Measurements from ENCODE around the gene LHFPL6. TPM values are rescaled to one million over a fixed set of nuclear protein-coding genes. Genes with fewer than 3 reads are reported as not detected.

LHFPL6 gene
- total RNA-seq, 1 donor from 2014 or later = 19.1 TPM

- DNase-seq (ENCODE audit: extremely low read depth, low read depth, low spot score) = no peak
Measured at GRCh38 chr13:39557285-39557955, 45.6 kb downstream of the LHFPL6 start.

GRCh38 chr13:39556866-39557265 lies 46.1 kb downstream of the LHFPL6 start:
- DNase-seq (ENCODE audit: extremely low read depth, low read depth, low spot score) = no peak

GRCh38 chr13:39554371-39554770 lies 48.6 kb downstream of the LHFPL6 start:
- DNase-seq (ENCODE audit: extremely low read depth, low read depth, low spot score) = no peak

GRCh38 chr13:39552246-39552645 lies 50.7 kb downstream of the LHFPL6 start:
- DNase-seq (ENCODE audit: extremely low read depth, low read depth, low spot score) = no peak

- DNase-seq (ENCODE audit: extremely low read depth, low read depth, low spot score) = no peak
Measured at GRCh38 chr13:39550931-39551330, 52.1 kb downstream of the LHFPL6 start.

GRCh38 chr13:39547108-39547507 lies 55.9 kb downstream of the LHFPL6 start:
- no peak for DNase-seq (ENCODE audit: extremely low read depth, low read depth, low spot score)

GRCh38 chr13:39542361-39542760 lies 60.6 kb downstream of the LHFPL6 start:
- no peak for DNase-seq (ENCODE audit: extremely low read depth, low read depth, low spot score)

GRCh38 chr13:39540929-39541605 lies 61.9 kb downstream of the LHFPL6 start:
- DNase-seq (ENCODE audit: extremely low read depth, low read depth, low spot score) = no peak

- no peak for DNase-seq (ENCODE audit: extremely low read depth, low read depth, low spot score)
Measured at GRCh38 chr13:39538816-39539790, 63.9 kb downstream of the LHFPL6 start.

GRCh38 chr13:39536906-39537305 lies 66.1 kb downstream of the LHFPL6 start:
- no peak for DNase-seq (ENCODE audit: extremely low read depth, low read depth, low spot score)

GRCh38 chr13:39536274-39536673 lies 66.7 kb downstream of the LHFPL6 start:
- no peak for DNase-seq (ENCODE audit: extremely low read depth, low read depth, low spot score)

GRCh38 chr13:39533651-39534150 lies 69.3 kb downstream of the LHFPL6 start:
- no peak for DNase-seq (ENCODE audit: extremely low read depth, low read depth, low spot score)

- no peak for DNase-seq (ENCODE audit: extremely low read depth, low read depth, low spot score)
Measured at GRCh38 chr13:39531646-39532045, 71.3 kb downstream of the LHFPL6 start.

GRCh38 chr13:39530916-39531315 lies 72.1 kb downstream of the LHFPL6 start:
- no peak for DNase-seq (ENCODE audit: extremely low read depth, low read depth, low spot score)

GRCh38 chr13:39528661-39528980 lies 74.4 kb downstream of the LHFPL6 start:
- no peak for DNase-seq (ENCODE audit: extremely low read depth, low read depth, low spot score)

- DNase-seq (ENCODE audit: extremely low read depth, low read depth, low spot score) = peak; percentile 56
Measured at GRCh38 chr13:39527961-39528660, 74.9 kb downstream of the LHFPL6 start.

GRCh38 chr13:39527301-39527700 lies 75.7 kb downstream of the LHFPL6 start:
- DNase-seq (ENCODE audit: extremely low read depth, low read depth, low spot score) = no peak

GRCh38 chr13:39526499-39526898 lies 76.5 kb downstream of the LHFPL6 start:
- DNase-seq (ENCODE audit: extremely low read depth, low read depth, low spot score) = no peak

- no peak for DNase-seq (ENCODE audit: extremely low read depth, low read depth, low spot score)
Measured at GRCh38 chr13:39525506-39525905, 77.5 kb downstream of the LHFPL6 start.

- no peak for DNase-seq (ENCODE audit: extremely low read depth, low read depth, low spot score)
Measured at GRCh38 chr13:39524795-39525194, 78.2 kb downstream of the LHFPL6 start.

- DNase-seq (ENCODE audit: extremely low read depth, low read depth, low spot score) = no peak
Measured at GRCh38 chr13:39522329-39522728, 80.7 kb downstream of the LHFPL6 start.
